GM18519 (cell line): Measurements from ENCODE around the gene HOXC6.

ENCODE experiments used
- ATAC-seq: cut with Tn5 transposase; IDR thresholded peaks from one replicate; pipeline ENCODE4 v1.9.1; 2021; ENCODE audit warnings: mild to moderate bottlenecking, moderate library complexity; ENCODE audit not compliant: unreplicated experiment, low FRiP score

The HOXC6 gene

DNA sequence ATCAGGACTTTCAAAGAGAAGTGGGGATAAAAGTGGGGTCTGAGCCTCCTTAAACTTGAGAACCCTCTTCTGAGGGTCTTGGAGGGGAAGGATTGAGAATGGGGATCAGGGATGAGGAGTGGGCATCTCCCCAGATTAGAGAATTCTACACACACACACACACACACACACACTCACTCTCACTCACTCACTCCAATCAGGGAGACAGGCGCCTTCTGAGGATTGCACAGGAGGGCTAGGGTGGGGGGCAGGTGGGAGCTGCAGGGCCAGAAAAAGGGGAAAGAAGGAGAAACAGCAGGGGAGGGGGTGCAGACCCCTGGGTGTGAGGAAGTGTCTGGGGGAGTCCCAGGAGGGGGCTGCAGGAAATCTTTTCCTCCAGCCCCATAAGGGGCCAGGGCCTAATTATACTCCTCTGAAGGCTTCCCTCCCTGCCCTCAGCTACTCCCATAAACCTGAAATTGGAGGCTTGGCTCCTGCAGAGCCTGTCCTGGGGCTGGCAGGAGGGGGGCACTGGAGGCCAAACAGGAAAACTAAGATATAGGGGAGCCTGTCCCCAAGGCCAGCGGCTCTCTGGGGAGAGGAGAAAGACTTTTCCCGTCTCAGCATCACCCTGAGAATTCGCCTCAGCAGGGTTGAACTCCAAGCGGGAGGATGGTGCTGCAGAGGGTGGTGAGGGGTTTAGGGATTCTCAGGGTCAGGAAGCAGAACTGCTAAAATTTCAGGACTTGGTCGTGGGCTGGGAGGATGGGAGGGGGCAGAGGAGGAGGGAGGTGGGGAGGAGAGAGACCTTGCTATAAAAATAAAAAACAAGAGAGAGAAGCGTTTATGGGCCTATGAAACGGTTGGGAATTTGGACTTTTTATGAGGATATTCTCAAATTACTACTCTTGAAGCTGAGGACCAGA is 26.7 kb upstream of the HOXC6 start:
- no peak for ATAC-seq

- ATAC-seq = no peak
Measured at GRCh38 chr12:54002278-54002914, 25.8 kb upstream of the HOXC6 start.

DNA sequence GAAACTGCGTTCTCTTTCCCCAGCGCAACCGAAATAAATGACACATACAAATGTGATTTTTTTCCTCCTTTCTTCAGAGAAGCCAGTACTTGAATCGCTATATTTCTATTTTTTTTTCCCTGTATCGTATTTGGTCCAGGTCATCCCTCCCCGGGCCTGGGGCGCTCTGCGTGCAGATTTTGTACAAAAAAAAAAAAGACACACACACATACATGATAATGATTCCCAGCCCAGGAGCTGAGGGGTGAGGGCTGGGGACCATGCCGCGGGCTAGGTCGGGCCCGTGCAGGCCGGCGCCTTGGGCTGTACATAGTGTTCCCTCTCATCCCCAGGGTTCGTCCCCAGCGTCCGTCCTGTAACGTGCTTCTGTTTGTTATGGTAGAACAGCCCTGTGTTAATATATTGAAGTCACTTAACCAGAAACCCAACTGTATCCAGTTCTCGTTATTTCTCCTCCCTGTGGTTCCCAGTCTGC is 25.3 kb upstream of the HOXC6 start:
- no peak for ATAC-seq

GRCh38 chr12:54003625-54004024 is 24.6 kb upstream of the HOXC6 start:
- no peak for ATAC-seq

DNA sequence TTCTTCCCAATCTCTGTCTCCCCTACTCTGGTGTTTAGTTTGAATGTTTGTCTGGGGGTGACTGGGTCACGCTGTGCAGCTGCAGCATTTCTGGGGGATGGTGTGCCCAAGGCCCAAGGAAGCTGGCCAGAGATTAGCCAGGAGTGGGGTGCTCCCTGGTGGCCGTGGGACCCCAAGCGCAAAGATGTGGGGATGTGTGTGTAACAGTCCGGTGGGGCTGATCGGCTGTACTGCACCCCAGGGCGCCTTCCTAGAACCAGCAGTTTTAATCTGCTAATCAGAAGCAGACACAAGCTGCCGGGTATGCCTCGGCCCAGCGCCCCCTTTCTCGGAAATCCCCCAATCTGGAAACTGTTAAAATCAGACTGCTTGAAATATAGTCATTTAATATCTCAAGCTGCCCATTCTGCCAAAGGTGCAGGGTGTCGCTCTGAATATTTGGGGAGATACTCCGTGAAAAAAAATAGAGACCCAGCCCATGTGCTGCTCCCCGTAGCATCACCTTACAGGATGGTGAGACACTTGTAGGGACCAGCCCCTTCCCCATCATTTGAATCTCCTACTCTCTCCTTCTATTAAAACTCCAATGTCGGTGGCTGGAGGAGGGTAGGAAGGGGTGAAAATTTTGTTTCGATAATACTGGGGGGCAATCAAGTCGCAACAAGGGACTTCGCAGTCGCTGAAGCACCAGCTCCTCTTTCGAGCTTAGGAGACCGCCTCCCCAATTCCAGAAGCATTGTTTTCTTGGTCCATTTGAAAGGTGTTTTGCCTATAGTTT is 24.0 kb upstream of the HOXC6 start:
- no peak for ATAC-seq

DNA sequence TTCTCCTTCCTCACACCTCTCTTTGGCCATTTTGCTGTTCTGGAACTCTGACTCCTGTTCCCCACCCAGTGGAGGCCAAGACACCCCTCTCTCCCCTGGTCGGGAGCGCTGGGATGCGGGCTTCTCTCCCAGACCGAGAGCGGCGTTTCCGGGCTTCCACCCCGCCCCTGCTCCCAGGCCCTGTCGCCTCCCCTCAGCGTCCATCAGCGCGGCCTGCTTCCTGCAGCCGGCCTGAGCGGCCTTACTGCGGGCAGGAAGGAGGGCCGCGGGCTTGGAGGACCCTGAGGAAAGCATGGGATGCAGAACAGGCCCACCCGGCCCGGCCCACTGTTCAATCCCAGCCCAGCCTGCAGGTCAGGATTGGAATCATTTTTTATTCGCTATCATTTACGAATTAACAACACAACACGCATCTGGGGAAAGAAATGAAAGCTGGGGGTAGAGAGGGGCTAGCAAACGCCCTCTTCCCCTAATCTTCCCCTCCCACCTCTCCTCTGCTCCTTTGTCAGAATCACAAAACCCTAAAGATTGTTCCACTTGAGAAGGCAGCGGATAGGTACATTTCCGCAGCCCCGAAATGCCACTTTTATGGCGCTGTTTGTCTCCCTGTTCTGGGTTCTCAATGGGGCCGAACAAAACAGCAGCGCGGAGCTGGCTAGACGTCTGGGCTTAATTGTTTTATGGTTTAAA is 23.3 kb upstream of the HOXC6 start:
- ATAC-seq = no peak

DNA sequence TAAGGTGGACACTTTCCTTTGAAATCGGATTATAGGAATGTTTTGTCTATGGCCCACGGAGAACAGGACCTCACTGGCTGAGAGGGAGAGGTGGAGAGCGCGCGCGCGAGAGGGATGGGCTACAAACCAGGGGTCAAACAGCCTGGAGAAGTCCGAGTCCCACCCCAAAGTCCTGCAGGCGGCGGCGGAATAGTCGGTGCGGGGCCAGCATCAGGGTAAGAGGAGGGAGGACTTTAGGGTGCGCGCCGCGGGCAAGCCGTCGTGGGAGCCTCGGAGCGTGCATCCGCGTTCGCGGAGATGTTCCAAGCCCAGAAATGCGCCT is 22.7 kb upstream of the HOXC6 start:
- no peak for ATAC-seq

GRCh38 chr12:54005853-54006558 is 22.2 kb upstream of the HOXC6 start:
- ATAC-seq = no peak

DNA sequence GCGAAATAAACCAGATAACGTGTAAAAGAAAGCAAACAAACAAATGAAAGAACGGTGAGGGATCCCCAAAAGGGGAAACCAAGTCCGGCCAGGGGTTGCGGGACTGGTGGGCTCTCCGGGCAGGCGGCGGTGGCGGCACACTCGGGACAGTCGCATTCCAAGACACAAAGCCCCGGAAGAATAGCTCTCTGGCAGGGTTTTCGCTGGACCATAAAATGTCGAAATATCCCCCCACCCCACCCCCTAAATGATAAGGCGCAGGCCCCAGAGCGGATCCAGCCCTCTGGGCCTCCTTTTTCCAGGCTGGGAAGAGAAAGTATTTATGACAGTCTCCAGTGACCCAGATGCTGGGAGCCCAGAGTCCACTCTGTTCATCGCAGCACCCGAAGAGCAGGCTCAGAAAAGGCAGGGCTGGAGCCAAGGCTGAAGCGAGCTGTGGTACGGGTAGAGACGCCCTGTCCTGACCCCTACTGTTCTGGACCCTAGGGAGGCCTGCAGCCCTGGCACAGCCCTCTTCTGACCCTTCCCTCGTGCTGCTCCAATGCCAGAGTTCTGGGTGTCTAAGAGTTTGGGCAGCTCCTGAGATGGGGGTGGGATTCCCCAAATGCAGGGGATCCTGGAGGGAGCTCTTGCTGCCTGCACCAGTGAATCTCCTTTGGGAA is 21.6 kb upstream of the HOXC6 start:
- ATAC-seq = no peak

DNA sequence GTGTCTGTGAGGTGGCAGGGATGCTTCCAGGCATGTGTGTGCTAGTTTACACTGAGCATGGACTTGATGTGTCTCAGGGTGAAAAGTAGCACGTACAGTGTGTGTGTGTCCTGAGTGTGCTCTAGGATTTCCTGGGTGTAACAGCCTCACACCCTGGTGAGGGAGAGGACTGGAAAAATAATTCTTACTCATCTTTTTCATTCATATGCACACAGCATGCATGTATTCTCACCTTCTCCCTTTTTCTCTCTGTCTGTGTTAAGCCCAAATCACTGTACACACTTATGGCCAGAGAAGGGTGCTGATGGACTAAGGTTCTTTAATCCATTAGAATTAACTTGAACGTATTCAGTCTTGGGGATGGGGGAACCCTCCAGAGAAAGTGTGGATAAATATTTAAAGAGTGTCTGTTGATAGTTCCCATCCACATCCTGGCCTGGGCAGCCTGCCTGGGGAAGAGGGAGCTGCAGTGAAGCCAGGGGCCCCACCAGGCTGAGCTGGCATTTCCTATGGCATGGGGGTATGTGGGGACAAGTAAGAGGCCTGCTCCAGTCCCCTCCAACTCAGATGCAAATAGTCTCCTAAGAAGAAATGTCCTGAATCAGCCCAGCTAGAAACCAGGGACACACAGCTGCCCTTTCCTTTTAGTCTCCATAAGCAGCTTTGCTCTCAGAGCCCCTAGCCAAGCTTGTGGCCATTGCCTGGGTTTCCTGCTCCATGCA is 20.5 kb upstream of the HOXC6 start:
- ATAC-seq = no peak

- no peak for ATAC-seq
Measured at GRCh38 chr12:54008260-54008552, 20.0 kb upstream of the HOXC6 start.

GRCh38 chr12:54009171-54010052 is 18.8 kb upstream of the HOXC6 start:
- ATAC-seq = no peak

DNA sequence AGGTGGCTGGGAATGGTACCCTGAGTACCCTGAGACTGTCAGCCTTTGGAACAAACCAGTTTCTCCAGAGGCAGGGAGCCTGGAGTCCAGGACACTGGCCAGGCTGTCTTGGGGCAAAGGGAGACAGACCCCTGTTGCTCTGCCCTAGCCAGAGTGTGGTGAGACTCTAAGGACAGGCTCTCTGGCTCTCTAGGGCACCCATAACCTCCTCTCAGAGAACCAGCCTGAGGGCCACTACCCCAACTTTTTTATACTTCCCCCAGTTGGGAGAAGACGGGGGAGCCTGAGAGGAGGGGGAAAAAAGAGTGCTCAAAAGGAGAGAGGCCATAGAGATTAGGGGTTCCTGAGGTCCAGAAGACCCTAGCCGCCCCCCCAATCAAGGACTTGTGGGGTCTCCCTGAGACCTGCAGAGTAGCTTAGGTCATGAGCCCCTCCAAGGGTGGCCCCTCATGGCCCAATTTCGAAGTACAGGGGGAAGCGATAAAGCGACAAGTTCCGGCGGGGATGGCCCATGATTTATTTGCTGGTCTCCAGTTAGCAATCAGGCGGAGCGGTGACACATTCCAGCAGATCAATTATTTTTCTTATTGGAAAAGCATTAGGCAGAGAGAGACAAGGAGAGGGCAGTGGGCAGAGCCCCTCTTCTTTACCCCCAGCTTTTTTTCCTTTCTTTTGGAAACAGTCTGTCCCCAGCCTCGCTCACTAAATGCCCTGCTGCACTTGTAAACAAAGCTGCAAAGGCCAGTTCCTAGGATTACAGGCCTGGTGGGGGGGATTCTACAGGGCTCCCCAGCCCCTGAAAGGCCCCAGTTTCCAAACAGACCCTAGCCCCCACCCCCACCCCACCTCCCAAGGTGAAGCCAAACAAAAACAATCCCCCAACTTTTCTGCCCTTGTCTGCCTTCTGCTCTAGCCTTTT is 17.9 kb upstream of the HOXC6 start:
- no peak for ATAC-seq

- no peak for ATAC-seq
Measured at GRCh38 chr12:54010972-54011664, 17.1 kb upstream of the HOXC6 start.

DNA sequence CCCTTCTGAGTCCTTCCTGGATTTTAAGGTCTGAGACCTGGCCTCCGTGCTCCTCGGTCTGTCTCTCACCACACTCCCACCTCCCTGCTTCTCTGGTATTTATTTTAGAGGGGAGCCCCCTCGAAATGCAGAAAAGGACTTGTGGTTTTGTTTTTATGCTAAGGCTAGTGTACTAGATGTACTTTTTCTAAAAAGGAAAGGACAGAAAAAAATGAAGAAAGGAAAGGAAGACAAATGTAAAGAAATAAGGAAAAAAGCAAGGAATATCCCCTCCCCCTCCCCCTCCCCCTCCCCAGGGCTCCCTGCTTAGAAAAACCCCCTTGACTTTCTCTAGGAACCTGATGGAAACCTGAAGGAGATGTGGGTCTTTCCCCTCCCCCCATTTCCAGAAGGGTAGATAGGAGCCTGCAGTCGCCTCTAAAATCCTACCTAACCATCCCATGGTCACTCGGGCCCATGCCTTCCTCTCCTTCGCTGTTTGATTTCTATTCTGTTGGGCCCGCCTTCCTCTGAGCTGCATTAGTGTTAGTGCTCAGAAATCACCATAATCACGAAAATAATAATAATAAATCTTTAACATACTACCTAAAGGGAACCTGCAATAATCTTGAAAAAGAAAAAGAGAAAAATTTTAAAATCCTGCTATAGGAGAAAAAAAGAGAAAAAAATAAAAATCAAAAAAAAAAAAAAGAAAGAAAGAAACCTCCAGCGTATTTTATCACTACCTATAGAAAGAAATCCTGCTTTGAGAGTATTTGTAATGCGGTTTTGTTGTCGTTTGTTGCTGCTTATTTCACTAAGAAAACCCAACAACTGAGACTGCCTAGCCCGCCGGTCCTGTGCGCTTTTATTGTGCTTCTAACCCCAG is 16.3 kb upstream of the HOXC6 start:
- no peak for ATAC-seq
